ENCODE data around the gene HES7. TPM values are rescaled to one million over a fixed set of nuclear protein-coding genes. Genes with fewer than 3 reads are reported as not detected.

HES7 gene
- total RNA-seq, 4 donors from 2014 or later: 0.89 to 0.94 TPM; not detected in 2

DNA sequence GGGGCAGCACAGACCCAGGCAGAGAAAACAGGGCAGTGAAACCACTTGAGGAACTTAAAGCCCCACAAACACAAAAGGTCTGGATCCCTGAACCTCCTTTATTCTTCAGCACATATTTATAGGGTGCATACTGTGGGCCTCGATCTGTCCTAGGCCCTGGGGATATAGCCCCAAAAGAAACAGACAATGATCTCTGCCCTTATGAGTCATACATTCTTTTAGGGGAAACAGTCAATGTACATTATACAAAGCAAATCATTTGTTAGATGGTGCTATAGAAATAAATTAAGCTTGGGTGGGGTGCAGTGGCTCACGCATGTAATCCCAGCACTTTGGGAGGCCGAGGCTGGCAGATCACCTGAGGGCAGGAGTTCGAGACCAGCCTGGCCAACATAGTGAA, 10.0 kb upstream of the HES7 start:
- H3K9me3 ChIP-seq: no peaks in the 10 kb centered on the region
- H3K27ac ChIP-seq: no peak overlapping the region
- peaks cover 0 to 13% (median 9%) of the 10 kb centered on the region in 3 donors for H3K4me1 ChIP-seq
- no peak overlapping the region for H3K4me3 ChIP-seq
- 64 to 86% methylated on average over 3 to 4 of the region's 4 CpGs for WGBS, 2 donors (ENCODE audit: low coverage in 1 of 2)
- H3K36me3 ChIP-seq: no peaks in the 10 kb centered on the region
- no peak for ATAC-seq
- TF ChIP-seq POLR2A (IDR thresholded peaks at IDR 0.05) (no peak), EP300 (IDR thresholded peaks at IDR 0.05) (no peak), POLR2AphosphoS5 (IDR thresholded peaks at IDR 0.05) (no peak)
- TF ChIP-seq, protein P1, sequence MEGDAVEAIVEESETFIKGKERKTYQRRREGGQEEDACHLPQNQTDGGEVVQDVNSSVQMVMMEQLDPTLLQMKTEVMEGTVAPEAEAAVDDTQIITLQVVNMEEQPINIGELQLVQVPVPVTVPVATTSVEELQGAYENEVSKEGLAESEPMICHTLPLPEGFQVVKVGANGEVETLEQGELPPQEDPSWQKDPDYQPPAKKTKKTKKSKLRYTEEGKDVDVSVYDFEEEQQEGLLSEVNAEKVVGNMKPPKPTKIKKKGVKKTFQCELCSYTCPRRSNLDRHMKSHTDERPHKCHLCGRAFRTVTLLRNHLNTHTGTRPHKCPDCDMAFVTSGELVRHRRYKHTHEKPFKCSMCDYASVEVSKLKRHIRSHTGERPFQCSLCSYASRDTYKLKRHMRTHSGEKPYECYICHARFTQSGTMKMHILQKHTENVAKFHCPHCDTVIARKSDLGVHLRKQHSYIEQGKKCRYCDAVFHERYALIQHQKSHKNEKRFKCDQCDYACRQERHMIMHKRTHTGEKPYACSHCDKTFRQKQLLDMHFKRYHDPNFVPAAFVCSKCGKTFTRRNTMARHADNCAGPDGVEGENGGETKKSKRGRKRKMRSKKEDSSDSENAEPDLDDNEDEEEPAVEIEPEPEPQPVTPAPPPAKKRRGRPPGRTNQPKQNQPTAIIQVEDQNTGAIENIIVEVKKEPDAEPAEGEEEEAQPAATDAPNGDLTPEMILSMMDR (IDR thresholded peaks at IDR 0.05): no peak
- peaks cover 18% of the 10 kb centered on the region for H3K27me3 ChIP-seq

DNA sequence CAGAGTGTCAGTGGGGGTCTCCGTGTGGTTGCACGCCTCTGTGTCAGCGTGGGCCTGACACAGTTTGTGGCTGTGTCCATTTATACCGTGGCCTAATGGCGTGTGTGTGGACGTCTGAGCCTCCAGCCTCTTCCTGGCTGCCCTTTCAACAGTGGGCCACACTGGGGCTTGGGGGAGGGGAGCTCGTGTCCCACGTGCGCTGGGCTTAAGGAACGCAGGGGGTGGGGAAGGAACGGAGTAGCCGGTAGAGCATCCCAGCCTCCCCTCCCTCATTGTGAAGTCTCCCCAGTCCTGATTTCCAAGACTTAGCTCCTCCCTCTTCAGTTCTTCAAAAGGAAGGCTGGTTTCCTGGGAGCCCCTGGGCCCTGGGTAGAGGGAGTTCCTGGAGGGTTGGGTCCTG, 9.5 kb upstream of the HES7 start:
- Histone ChIP-seq H3K9me3 (no peaks in the 10 kb centered on the region), H3K4me1 (peaks cover 0 to 9% (median 7%) of the 10 kb centered on the region in 3 donors), H3K27me3 (peaks cover 23% of the 10 kb centered on the region), H3K36me3 (no peaks in the 10 kb centered on the region), H3K4me3 (no peak overlapping the region), H3K27ac (no peak overlapping the region)
- no peak for ATAC-seq
- 39% methylated on average over 3 of the region's 12 CpGs; no CpG with 5 or more reads in 1 of the 2 donors for WGBS, 2 donors (ENCODE audit: low coverage in 1 of 2)
- TF ChIP-seq POLR2A (IDR thresholded peaks at IDR 0.05): no peak
- no peak for TF ChIP-seq EP300 (IDR thresholded peaks at IDR 0.05)
- TF ChIP-seq POLR2AphosphoS5 (IDR thresholded peaks at IDR 0.05): no peak
- TF ChIP-seq, protein P1 (IDR thresholded peaks at IDR 0.05): no peak

DNA sequence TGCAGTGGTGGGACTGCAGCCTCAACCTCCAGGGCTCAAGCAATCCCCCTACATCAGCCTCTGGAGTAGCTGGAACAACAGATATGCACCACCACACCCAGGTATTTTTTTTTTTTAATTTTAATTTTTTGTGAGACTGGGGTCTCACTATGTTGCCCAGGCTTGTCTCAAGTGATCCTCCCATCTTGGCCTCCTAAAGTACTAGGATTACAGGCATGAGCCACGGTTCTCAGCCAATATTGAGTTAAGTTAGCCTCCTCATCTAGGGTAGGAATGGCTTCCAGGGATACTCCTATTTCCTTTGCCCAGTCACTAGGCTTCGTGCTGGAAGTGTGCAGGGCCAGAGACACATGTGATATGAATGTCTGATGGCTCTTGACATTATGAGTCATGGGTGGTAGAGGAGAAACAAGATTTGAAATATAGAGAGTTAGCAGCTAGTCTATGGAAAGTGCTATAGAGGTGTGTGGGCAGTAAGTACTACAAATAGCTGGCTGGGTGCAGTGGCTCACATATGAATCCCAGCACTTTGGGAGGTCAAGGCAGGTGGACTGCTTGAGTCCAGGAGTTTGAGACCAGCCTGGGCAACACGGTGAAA, 8.0 kb upstream of the HES7 start:
- 74 to 75% methylated on average over 3 of the region's 3 CpGs for WGBS, 2 donors (ENCODE audit: low coverage in 1 of 2)
- no peak for ATAC-seq
- Histone ChIP-seq H3K36me3 (no peaks in the 10 kb centered on the region), H3K4me3 (no peak overlapping the region), H3K27ac (no peak overlapping the region), H3K27me3 (peaks cover 33% of the 10 kb centered on the region), H3K9me3 (no peaks in the 10 kb centered on the region), H3K4me1 (peaks cover 0 to 8% (median 2%) of the 10 kb centered on the region in 3 donors)
- TF ChIP-seq POLR2AphosphoS5 (IDR thresholded peaks at IDR 0.05) (no peak), EP300 (IDR thresholded peaks at IDR 0.05) (no peak), POLR2A (IDR thresholded peaks at IDR 0.05) (no peak)
- TF ChIP-seq, protein P1 (IDR thresholded peaks at IDR 0.05): no peak

DNA sequence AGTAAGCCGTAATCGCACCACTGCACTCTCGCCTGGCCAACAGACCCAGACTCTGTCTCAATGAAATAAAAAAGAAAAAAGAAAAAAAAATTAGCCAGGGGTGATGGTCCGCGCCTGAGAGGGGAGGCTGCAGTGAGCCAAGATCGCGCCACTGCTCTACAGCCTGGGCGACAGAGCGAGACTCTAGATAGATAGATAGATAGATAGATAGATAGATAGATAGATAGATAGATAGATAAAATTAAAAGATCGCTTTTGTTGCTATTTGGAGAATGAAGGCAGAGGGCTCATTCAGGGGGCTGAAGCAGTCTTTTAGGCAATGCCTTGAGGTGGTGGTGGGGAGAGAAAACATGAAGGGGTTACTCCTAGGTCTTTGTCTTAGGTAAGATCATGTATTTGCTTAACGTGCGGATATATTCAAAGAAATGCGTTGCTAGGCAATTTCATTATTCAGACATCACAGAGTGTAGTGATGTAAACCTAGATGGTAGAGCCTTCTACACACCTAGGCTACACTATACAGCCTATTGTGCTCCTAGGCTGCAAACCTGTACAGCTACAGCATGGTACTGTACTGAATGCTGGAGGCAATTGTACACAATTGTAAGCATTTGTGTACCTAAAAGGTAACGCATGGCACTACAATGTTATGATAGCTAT, 4.3 kb upstream of the HES7 start:
- H3K4me1 ChIP-seq: peaks cover 0 to 45% (median 30%) of the 10 kb centered on the region in 3 donors
- H3K27ac ChIP-seq: no peak overlapping the region
- no peaks in the 10 kb centered on the region for H3K36me3 ChIP-seq
- H3K4me3 ChIP-seq: no peak overlapping the region
- TF ChIP-seq, protein P1 (IDR thresholded peaks at IDR 0.05): no peak
- no peak for TF ChIP-seq POLR2A (IDR thresholded peaks at IDR 0.05)
- no peak for TF ChIP-seq EP300 (IDR thresholded peaks at IDR 0.05)
- TF ChIP-seq POLR2AphosphoS5 (IDR thresholded peaks at IDR 0.05): no peak
- H3K9me3 ChIP-seq: no peaks in the 10 kb centered on the region
- WGBS, 2 donors (ENCODE audit: low coverage in 1 of 2): 79 to 80% methylated on average over 5 to 13 of the region's 14 CpGs
- no peak for ATAC-seq
- peaks cover 56% of the 10 kb centered on the region for H3K27me3 ChIP-seq

All from gastroesophageal sphincter (tissue), 4 donors.